AG04450 (cell line): Measurements from ENCODE around the gene RPS6KA4. TPM values are rescaled to one million over a fixed set of nuclear protein-coding genes. Genes with fewer than 3 reads are reported as not detected.
"Not testable (repeated sequence)": the region's sequence is repeated elsewhere in the genome, so short reads cannot be mapped to it uniquely, and the experiment has no call there.

Experiments used
- CTCF ChIA-PET: fragments of 300-600, 350-600 bp; formaldehyde crosslinking; extraction: SDS; loops from one replicate; lab custom pipeline; 2022; ENCODE audit warnings: antibody characterized with exemption, inconsistent platforms; lab: Charles Lee
- POLR2A ChIA-PET: fragments of 350-600 bp; formaldehyde crosslinking; extraction: SDS; loops from one replicate; lab custom pipeline; 2021; ENCODE audit warnings: antibody characterized with exemption, inconsistent platforms; lab: Yijun Ruan, JAX
- DNase-seq: peaks from one replicate; pipeline ENCODE4 v3.0.0-alpha.2; 2011; ENCODE audit warnings: low read depth, low spot score
- H3K27ac ChIP-seq: one replicate; pipeline ENCODE4 v1.5.1; 2012; ENCODE audit warnings: low read depth, low read length, control low read depth
- H3K27me3 ChIP-seq: one replicate; pipeline ENCODE4 v1.6.0; 2012; ENCODE audit warnings: low read length; ENCODE audit not compliant: control insufficient read depth, insufficient read depth
- H3K4me3 ChIP-seq: 2 replicates; pipeline ENCODE4 v1.5.1; 2011; ENCODE audit warnings: mild to moderate bottlenecking, low read depth, low read length, control low read depth
- H3K9me3 ChIP-seq: 2 replicates; pipeline ENCODE4 v1.5.1; 2012; ENCODE audit warnings: low read length; ENCODE audit not compliant: control insufficient read depth, insufficient read depth
- CTCF ChIP-seq: IDR thresholded peaks from 2 replicates; pipeline ENCODE4 v1.5.1; 2011; ENCODE audit warnings: low read depth, low read length, control low read depth, inconsistent platforms
- polyA plus RNA-seq: library from polyadenylated mRNA; depleted of rRNA; stranded (reverse); fragments of >200 nt; gene quantifications from 2 replicates; pipeline ENCODE4 v1.2.3, GENCODE V29; 2011

Gene RPS6KA4
- polyA plus RNA-seq, 1 experiment, result 21.9 TPM

- no peak for DNase-seq
- POLR2A ChIA-PET, result no interaction called here
- Histone ChIP-seq H3K27me3 (no peaks in the 10 kb centered on the region), H3K27ac (no peak overlapping the region), H3K4me3 (no peak overlapping the region), H3K9me3 (no peaks in the 10 kb centered on the region; the same call in 1 of the 2 replicates)
- no peak for TF ChIP-seq CTCF
- CTCF ChIA-PET, result interaction anchor here (0.8 kb wide), 1 partner anchor 34 kb away, joined by 7 read pairs; no protein-coding TSS in a partner anchor
These were observed 37.4 kb upstream of the RPS6KA4 start for GRCh38 chr11:64321533-64321932.

- no peak for DNase-seq
- Histone ChIP-seq H3K27ac (no peak overlapping the region), H3K9me3 (no peaks in the 10 kb centered on the region; the same call in 1 of the 2 replicates), H3K4me3 (no peak overlapping the region), H3K27me3 (no peaks in the 10 kb centered on the region)
- CTCF ChIA-PET, result interaction anchor here (1.4 kb wide), 1 partner anchor 118 kb away, joined by 3 read pairs; no protein-coding TSS in a partner anchor
- POLR2A ChIA-PET, result no interaction called here
- TF ChIP-seq CTCF, result no peak
These were observed 36.1 kb upstream of the RPS6KA4 start for GRCh38 chr11:64322925-64323260.

GRCh38 chr11:64323373-64323772 is 35.6 kb upstream of the RPS6KA4 start:
- TF ChIP-seq CTCF, result no peak
- Histone ChIP-seq H3K9me3 (no peaks in the 10 kb centered on the region; the same call in 1 of the 2 replicates), H3K27ac (no peak overlapping the region), H3K4me3 (no peak overlapping the region), H3K27me3 (no peaks in the 10 kb centered on the region)
- DNase-seq, result no peak
- CTCF ChIA-PET, result interaction anchor here (1.0 to 1.4 kb wide), 2 partner anchors 32 to 119 kb away, joined by 3 read pairs; no protein-coding TSS in a partner anchor
- POLR2A ChIA-PET, result interaction anchor here (0.5 kb wide), 1 partner anchor 153 kb away, joined by 3 read pairs; no protein-coding TSS in a partner anchor

- H3K27me3 ChIP-seq, H3K4me3 ChIP-seq, H3K9me3 ChIP-seq, H3K27ac ChIP-seq, DNase-seq: not testable (repeated sequence)
- CTCF ChIA-PET, result interaction anchor here (1.0 kb wide), 2 partner anchors 9 to 31 kb away, joined by 3 read pairs; no protein-coding TSS in a partner anchor
- POLR2A ChIA-PET, result interaction anchor here (0.5 kb wide), 1 partner anchor 154 kb away, joined by 3 read pairs; no protein-coding TSS in a partner anchor
These were observed 35.0 kb upstream of the RPS6KA4 start for GRCh38 chr11:64323984-64324383.

- Histone ChIP-seq H3K4me3 (no peak overlapping the region), H3K27ac (no peak overlapping the region), H3K27me3 (peaks cover 3% of the 10 kb centered on the region), H3K9me3 (no peaks in the 10 kb centered on the region)
- ChIA-PET POLR2A (interaction anchor here (0.7 kb wide), 1 partner anchor 17 kb away, joined by 4 read pairs; no protein-coding TSS in a partner anchor), CTCF (interaction anchor here (0.6 to 1.3 kb wide), 4 partner anchors 8 to 1906 kb away, joined by 3 to 12 read pairs (median 4); partner anchors contain the start of gene SCGB1A1)
- DNase-seq, result no peak
- no peak for TF ChIP-seq CTCF
These were observed 34.1 kb upstream of the RPS6KA4 start for GRCh38 chr11:64324692-64325469.
